IPS-20b (cell line): ENCODE data around the gene NDUFB4.

Experiments used
- H3K27ac ChIP-seq: one replicate; pipeline ENCODE4 v1.5.1; 2013; ENCODE audit warnings: low read length
- H3K27me3 ChIP-seq: 2 replicates; pipeline ENCODE4 v1.6.1; 2013; ENCODE audit warnings: mild to moderate bottlenecking, low read length, inconsistent platforms; ENCODE audit not compliant: insufficient read depth
- H3K36me3 ChIP-seq: 2 replicates; pipeline ENCODE4 v1.6.1; 2013; ENCODE audit warnings: low read depth, mild to moderate bottlenecking, inconsistent platforms, low read length, moderate library complexity; ENCODE audit not compliant: insufficient read depth
- H3K4me1 ChIP-seq: 2 replicates; pipeline ENCODE4 v1.6.1; 2013; ENCODE audit warnings: mild to moderate bottlenecking, control low read depth, inconsistent platforms, low read length, moderate library complexity; ENCODE audit not compliant: insufficient read depth
- H3K4me3 ChIP-seq: 2 replicates; pipeline ENCODE4 v1.5.1; 2013; ENCODE audit warnings: mild to moderate bottlenecking, low read length, inconsistent platforms
- H3K9ac ChIP-seq: 2 replicates; pipeline ENCODE4 v1.6.1; 2013; ENCODE audit warnings: low read depth, mild to moderate bottlenecking, inconsistent platforms, low read length, moderate library complexity
- H3K9me3 ChIP-seq: 2 replicates; pipeline ENCODE4 v1.6.1; 2013; ENCODE audit warnings: mild to moderate bottlenecking, low read depth, low read length, inconsistent platforms; ENCODE audit not compliant: insufficient read depth

NDUFB4 gene

DNA sequence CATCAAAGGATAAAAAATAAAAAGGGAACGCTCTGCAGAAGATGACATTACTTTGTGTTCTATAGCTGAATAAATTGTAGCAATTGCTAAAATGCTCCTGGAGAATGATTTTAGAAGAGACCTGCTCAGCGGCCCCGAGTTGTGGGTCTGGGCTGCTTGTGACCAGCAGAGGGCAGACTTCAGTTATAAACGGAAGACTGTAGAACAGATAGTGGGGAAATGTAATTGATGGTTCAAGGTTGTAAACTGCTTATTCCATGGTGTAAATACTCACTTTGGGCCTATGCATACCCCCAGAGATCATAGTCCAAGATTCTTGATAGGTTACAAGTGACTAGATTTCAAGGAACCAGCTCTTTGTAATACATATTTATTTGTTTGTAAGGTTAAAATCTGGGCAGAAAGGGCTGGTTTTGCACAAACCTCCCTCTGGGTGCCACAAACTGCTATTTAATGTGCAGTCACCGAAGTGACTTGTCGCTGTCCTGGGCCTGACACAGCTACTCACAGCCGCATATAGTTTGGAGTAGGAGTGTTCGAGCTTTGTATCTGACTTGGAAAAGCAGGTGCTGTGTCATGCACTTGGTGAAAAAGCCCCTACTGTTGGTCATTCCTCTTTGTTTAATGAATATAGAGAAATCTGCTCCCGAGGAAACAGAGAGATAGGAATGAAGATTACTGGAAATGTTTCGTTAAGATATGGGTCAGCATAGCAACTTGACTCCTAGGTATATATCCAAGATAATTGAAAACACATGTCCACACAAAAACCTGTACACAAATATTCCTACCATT lies 34.7 kb upstream of the NDUFB4 start:
- no peak overlapping the region for H3K9ac ChIP-seq
- no peaks in the 10 kb centered on the region for H3K9me3 ChIP-seq

DNA sequence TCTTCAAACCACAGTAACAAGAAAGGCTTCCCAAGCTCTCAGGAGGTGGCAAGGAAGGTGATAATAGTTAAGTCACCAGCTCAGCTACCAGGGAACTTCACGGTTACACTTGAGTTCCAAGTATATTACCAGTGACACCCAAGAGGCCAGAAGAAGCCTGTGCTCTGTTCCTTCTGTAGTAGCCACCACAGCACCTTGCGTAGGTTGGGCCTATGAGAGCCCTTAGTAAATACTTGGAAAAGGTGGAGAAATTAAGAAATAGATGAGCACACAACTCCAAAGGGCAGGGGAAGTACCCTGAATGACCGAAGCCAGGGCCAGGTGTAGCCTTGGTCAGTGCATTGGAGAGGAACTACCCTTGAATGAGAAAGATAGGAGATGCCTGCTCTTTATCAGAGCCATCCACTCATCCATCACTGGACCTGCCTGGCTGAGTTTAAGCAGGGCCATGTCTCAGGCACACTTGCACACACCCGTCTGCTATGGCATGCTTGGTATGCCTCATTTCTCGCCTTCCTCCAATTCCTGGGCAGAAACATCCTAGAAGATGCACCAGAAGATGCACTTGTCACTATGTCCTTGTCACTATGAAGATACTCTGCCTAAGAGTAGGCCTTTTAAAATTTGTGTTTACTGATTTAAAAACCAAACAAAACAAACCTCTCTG lies 32.6 kb upstream of the NDUFB4 start:
- Histone ChIP-seq H3K9me3 (no peaks in the 10 kb centered on the region), H3K27ac (no peak overlapping the region), H3K4me3 (no peak overlapping the region), H3K9ac (no peak overlapping the region), H3K36me3 (no peaks in the 10 kb centered on the region), H3K27me3 (peaks cover 2% of the 10 kb centered on the region; the same call in 1 of the 2 replicates), H3K4me1 (peaks cover 27% of the 10 kb centered on the region)

More for the DNA sequence above, 34.7 kb upstream of the NDUFB4 start:
- Histone ChIP-seq H3K4me1 (peaks cover 18% of the 10 kb centered on the region), H3K4me3 (no peak overlapping the region), H3K27ac (no peak overlapping the region), H3K36me3 (no peaks in the 10 kb centered on the region), H3K27me3 (peaks cover 11% of the 10 kb centered on the region)

DNA sequence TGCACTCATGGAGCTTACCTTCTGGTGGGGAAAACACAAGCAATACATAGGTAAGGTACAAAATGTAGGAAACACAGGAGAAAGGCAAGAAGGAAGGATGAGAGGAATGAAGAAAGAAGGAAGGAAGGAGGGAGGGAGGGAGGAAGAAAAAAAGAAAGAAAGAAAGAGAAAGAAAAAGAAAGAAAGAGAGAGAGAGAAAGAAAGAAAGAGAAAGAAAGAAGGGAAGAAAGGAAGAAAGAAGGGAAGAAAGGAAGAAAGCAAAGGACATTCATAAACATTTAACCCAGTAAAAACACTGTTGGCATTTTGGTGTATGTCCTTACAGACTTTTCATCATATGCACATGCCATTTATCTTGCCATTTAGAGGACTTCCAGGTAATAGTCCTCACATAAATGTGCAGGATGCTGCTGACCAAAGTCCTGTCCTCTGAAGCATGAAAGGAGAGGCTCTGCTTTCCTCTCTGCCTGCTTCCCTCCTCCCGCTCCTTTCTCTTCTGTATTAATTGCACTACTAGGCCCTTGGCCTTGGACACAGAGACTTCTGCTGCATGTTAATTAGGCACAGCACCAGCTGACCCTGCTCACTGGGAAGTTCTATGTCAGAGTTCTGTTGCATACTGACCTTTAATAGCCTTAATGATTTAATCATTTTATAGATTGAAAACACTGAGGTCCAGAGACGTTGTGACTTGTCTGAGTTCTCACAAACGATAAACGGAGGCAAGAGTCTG lies 29.7 kb upstream of the NDUFB4 start:
- Histone ChIP-seq H3K36me3 (no peaks in the 10 kb centered on the region), H3K4me3 (no peak overlapping the region), H3K9me3 (no peaks in the 10 kb centered on the region), H3K27ac (no peak overlapping the region), H3K27me3 (no peaks in the 10 kb centered on the region), H3K9ac (no peak overlapping the region), H3K4me1 (peaks cover 15% of the 10 kb centered on the region)

DNA sequence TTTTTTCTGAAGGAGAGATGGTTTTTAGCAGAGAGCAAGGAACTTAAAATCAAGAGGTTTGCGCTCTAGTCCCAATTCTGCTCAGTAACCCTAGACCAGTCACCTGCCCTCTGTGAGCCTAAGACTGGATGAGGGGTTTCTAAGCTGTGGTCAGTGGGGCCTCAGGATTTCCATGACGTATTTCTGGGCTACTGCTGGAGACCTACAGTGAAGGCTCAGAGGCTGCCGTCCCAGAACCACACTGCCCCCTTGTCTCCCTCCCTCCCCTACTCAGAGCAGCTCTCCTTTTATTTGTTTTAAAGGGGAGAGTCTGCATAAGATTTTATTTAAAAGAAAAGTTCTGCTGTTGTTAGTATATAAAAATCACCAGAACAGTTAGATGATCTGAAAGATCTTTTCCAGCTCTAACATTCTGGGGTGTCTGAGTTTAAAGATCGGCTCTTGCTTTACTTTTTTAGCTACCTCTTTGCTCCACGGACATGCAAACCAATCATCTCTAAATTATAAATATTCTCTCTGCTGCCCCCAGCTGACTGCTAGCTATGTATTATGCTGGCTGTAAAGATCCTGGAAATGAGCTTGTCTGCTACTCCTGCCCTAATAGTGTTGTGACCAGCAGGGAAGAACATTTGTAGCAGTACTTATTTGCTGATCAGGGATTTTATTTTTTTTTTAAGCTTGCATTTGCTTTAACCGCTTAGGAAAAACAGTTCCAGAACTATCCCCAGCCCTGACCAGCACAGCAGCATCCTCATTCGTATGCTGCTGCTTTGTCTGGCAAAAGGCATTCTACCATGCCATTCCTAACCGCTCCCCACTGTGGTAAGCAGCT lies 28.6 kb upstream of the NDUFB4 start:
- Histone ChIP-seq H3K27me3 (no peaks in the 10 kb centered on the region), H3K36me3 (no peaks in the 10 kb centered on the region), H3K9ac (peak overlapping the region; percentile 63; the same call in 1 of the 2 replicates), H3K27ac (peak overlapping the region; percentile 74), H3K4me3 (peak overlapping the region; percentile 8; the same call in 1 of the 2 replicates), H3K4me1 (peaks cover 15% of the 10 kb centered on the region), H3K9me3 (peaks cover 6% of the 10 kb centered on the region)

DNA sequence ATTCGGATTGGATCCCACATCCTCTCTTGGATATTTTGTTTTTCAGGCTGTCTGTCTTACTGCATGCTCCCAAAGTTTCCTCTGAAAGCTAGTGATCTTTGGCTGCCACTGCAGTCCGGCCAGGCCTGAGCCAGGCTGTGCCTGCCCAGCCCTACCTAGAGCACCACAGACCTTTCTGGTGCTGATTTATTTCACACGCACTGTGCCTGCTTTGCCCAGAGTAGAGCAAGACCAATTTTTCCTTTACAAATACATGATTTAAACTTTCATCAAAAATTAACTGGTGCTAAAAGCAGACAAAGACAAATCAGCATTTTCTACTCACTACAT lies 28.0 kb upstream of the NDUFB4 start:
- Histone ChIP-seq H3K4me1 (peaks cover 15% of the 10 kb centered on the region), H3K4me3 (peak overlapping the region; percentile 8; the same call in 1 of the 2 replicates), H3K27ac (peak overlapping the region; percentile 74), H3K27me3 (no peaks in the 10 kb centered on the region), H3K9ac (peak overlapping the region; percentile 63; the same call in 1 of the 2 replicates), H3K36me3 (no peaks in the 10 kb centered on the region), H3K9me3 (peaks cover 10% of the 10 kb centered on the region)

DNA sequence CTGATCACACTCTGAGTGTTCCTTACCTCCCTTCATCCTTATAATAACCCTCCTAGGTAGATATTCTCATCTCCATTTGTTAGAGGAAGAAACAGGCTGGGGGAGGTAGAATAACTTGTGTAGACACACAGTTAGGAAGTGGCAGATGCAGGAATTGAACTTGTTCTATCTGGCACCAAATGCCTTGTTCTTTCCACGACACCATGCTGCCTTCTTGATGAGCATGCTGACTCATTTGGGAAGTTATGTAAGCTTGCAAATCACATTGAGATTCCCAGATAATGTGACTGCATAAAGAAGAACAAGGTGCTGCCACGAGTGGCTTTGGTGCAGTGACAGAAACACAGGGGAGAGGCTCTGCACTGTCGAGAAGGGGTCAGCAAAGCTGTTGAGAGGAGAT lies 27.5 kb upstream of the NDUFB4 start:
- peak overlapping the region; percentile 63; the same call in 1 of the 2 replicates for H3K9ac ChIP-seq
- peak overlapping the region; percentile 74 for H3K27ac ChIP-seq
- H3K27me3 ChIP-seq, result no peaks in the 10 kb centered on the region
- peaks cover 15% of the 10 kb centered on the region for H3K4me1 ChIP-seq
- peak overlapping the region; percentile 8; the same call in 1 of the 2 replicates for H3K4me3 ChIP-seq
- H3K9me3 ChIP-seq, result peaks cover 10% of the 10 kb centered on the region
- H3K36me3 ChIP-seq, result no peaks in the 10 kb centered on the region

DNA sequence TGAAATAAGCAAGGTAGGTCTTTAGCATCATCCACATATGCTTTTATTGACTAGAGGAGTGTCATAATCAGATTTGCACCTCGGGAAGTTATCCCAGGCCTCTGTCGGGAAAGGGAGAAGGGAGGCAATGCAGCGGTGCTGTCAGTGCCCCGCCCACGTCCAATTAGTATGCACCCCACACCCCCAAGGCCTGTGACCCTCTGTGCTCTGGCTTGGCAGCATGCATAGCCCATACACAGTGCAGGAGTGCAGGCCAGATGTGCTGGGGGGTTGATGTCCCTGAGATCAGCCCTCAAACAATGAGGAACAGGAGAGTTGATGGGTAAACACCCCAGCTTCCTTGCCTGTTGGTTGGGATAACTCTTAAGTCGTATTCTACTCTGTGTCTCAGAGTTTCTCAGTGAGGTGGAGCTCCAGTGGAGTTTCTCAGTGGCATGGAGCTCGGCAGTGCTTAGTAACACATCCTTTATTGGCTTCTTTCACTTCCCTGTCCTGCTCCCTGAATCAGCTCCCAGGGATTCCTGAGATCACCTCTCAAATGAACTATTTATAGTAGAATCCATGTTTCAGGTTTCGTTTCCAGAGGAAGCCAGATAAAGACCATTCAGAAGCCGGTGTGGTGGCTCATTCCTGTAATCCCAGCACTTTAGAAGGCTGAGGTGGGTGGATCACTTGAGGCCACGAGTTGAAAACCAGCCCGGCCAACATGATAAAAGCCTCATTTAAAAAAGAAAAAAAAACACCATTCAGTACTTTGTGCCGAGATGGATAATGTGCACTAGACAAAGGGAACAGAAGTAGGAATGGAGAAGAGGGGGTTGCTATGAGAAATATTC lies 26.7 kb upstream of the NDUFB4 start:
- H3K36me3 ChIP-seq, result no peaks in the 10 kb centered on the region
- H3K27me3 ChIP-seq, result no peaks in the 10 kb centered on the region

DNA sequence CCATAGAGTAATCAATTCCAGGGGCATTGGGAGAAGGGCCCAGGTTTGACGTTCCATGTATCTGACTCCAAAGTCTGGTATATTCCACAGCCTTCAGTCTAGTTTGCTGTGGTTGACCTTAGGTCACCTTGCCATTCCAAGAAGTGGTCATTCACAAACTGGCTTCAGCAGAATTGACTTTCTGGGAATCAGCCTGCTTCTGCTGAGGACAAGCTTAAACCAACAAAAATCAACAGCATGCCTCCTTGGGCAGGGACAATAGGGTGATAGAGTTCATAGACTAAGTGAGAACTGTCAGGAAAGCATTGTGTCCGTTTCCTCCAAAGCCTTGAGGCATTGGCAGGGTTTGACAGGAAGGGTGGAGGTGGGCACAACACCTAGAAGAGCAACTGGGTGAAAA lies 24.1 kb upstream of the NDUFB4 start:
- H3K9ac ChIP-seq, result no peak overlapping the region
- H3K27me3 ChIP-seq, result no peaks in the 10 kb centered on the region

More for the DNA sequence above, 26.7 kb upstream of the NDUFB4 start:
- Histone ChIP-seq H3K4me3 (no peak overlapping the region), H3K9ac (no peak overlapping the region), H3K9me3 (peaks cover 10% of the 10 kb centered on the region), H3K4me1 (peaks cover 15% of the 10 kb centered on the region), H3K27ac (no peak overlapping the region)

DNA sequence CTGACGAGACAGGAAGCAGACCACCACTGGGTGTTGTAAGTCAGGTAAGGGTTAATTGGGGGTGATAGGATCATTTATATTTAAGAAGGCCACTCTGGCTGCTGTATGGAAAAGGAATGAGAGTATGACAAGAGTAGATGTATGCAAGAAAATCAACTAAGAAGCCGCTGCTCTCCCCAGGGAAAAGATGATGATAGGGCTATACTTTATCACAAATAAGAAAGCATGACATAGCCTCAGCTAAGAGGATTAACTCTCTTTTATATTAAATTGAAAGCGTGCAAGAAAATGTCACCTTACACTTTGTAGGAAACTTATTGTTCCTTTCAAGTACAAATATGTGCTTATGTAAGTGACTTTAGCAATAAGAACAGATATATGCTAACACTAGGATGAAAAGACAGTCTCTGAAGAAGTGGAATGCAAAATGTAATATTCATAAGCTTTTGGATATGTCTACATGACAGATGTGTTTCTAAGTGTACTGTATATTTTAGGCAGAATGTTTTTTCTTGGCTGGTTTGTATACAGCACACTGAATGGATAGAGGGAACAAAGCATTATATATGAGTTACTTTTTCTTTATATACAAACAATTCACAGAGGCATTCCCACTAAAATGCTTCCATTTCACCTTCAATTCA lies 8.7 kb upstream of the NDUFB4 start:
- Histone ChIP-seq H3K27ac (no peak overlapping the region), H3K9ac (no peak overlapping the region), H3K36me3 (no peaks in the 10 kb centered on the region), H3K9me3 (no peaks in the 10 kb centered on the region), H3K4me3 (no peak overlapping the region), H3K4me1 (no peaks in the 10 kb centered on the region), H3K27me3 (no peaks in the 10 kb centered on the region)

More for the DNA sequence above, 24.1 kb upstream of the NDUFB4 start:
- Histone ChIP-seq H3K9me3 (peaks cover 10% of the 10 kb centered on the region), H3K27ac (no peak overlapping the region), H3K36me3 (no peaks in the 10 kb centered on the region), H3K4me1 (peaks cover 15% of the 10 kb centered on the region), H3K4me3 (no peak overlapping the region)

DNA sequence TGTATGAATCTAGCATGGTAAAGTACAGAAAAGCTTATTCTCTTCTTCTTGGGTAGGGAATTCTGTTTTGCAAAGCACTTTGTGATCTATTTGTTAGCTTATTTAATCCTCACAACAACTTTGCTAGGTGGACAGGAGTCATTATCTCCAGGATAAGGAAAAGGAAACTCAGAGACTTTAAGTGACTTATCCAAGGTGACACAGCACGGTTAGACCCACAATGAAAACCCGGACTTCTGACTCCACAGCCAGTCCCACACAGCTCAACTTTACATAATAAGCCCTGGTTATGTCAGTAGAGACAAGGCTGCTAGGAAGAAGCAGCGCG lies 384 bp upstream of the NDUFB4 start:
- Histone ChIP-seq H3K4me1 (peaks cover 4% of the 10 kb centered on the region; the same call in 1 of the 2 replicates), H3K4me3 (peak overlapping the region; percentile 99), H3K36me3 (peaks cover 30% of the 10 kb centered on the region), H3K27ac (no peak overlapping the region), H3K27me3 (no peaks in the 10 kb centered on the region), H3K9me3 (no peaks in the 10 kb centered on the region), H3K9ac (peak overlapping the region; percentile 11; the same call in 1 of the 2 replicates)
